A673 (cell line): ENCODE data around the gene RAD1. TPM values are rescaled to one million over a fixed set of nuclear protein-coding genes. Genes with fewer than 3 reads are reported as not detected.
A peak's percentile ranks its signal among the peaks of the same experiment; 100 is the strongest.

Experiments used
- BruUV-seq: library from RNA; stranded (reverse); fragments of 400-500 nt; replicated peaks from 2 replicates; lab custom pipeline; 2021; lab: Mats Ljungman, UMichigan
- CTCF ChIA-PET: fragments of 300-600 bp; sonication (Branson Sonifier 250); formaldehyde crosslinking; loops from one replicate; lab custom pipeline; 2022; ENCODE audit warnings: antibody characterized with exemption; lab: Charles Lee
- POLR2A ChIA-PET: fragments of 300-600 bp; sonication (Branson Sonifier 250); formaldehyde crosslinking; loops from one replicate; lab custom pipeline; 2022; ENCODE audit warnings: antibody characterized with exemption; ENCODE audit not compliant: low non-redundant PET; lab: Charles Lee
- DNase-seq: peaks from one replicate; pipeline ENCODE4 v3.0.0-alpha.2; 2015; ENCODE audit warnings: low spot score
- H3K27ac ChIP-seq: fragments of 200-600 bp; sonication (generic); 2 replicates; pipeline ENCODE4 v1.5.1; 2016; ENCODE audit warnings: mixed run types, low read depth, mild to moderate bottlenecking, mixed read lengths, antibody characterized with exemption, low read length; ENCODE audit not compliant: poor library complexity, severe bottlenecking
- H3K27me3 ChIP-seq: fragments of 200-600 bp; sonication (generic); replicated peaks from 2 replicates; pipeline ENCODE4 v1.6.1; 2017; ENCODE audit warnings: mixed run types, low read depth, mild to moderate bottlenecking, mixed read lengths, antibody characterized with exemption, low read length; ENCODE audit not compliant: insufficient read depth, poor library complexity
- H3K36me3 ChIP-seq: fragments of 200-600 bp; sonication (generic); 2 replicates; pipeline ENCODE4 v1.6.1; 2016; ENCODE audit warnings: mixed run types, mild to moderate bottlenecking, mixed read lengths, antibody characterized with exemption, low read length; ENCODE audit not compliant: insufficient read depth, poor library complexity, severe bottlenecking
- H3K4me1 ChIP-seq: fragments of 200-600 bp; sonication (generic); 2 replicates; pipeline ENCODE4 v1.6.1; 2017; ENCODE audit warnings: mixed run types, mild to moderate bottlenecking, mixed read lengths, antibody characterized with exemption, low read length; ENCODE audit not compliant: insufficient read depth, poor library complexity, severe bottlenecking
- H3K4me3 ChIP-seq: fragments of 200-600 bp; sonication (generic); 2 replicates; pipeline ENCODE4 v1.5.1; 2016; ENCODE audit warnings: low read depth, mixed run types, mild to moderate bottlenecking, mixed read lengths, low read length; ENCODE audit not compliant: poor library complexity, severe bottlenecking
- H3K9me3 ChIP-seq: fragments of 200-600 bp; sonication (generic); 2 replicates; pipeline ENCODE4 v1.6.1; 2016; ENCODE audit warnings: mixed run types, low read depth, mild to moderate bottlenecking, mixed read lengths, antibody characterized with exemption, low read length; ENCODE audit not compliant: poor library complexity, severe bottlenecking
- EZH2 ChIP-seq: fragments of 200-600 bp; sonication (generic); IDR thresholded peaks from 2 replicates; pipeline ENCODE4 v1.6.1; 2017; ENCODE audit warnings: borderline replicate concordance, low read depth, mild to moderate bottlenecking, mixed read lengths, antibody characterized with exemption, low read length; ENCODE audit not compliant: poor library complexity, severe bottlenecking
- intact Hi-C: fragments of 100-400 bp; cut with micrococcal nuclease; formaldehyde crosslinking; loops from one replicate; pipeline ENCODE4 v1.10.0; 2022; ENCODE audit not compliant: unreplicated experiment
- total RNA-seq: library from RNA; stranded (reverse); gene quantifications from 2 replicates; pipeline ENCODE4 v1.2.3, GENCODE V29; 2021
- TF ChIP-seq, protein P1 (sequence below): fragments of 300-800, 200-600 bp; sonication (generic); conservative IDR thresholded peaks from 2 replicates; pipeline ENCODE4 v1.5.1; 2017; ENCODE audit warnings: low read depth, mild to moderate bottlenecking, antibody characterized with exemption, low read length, moderate library complexity, mixed read lengths

RAD1 gene
- total RNA-seq, 1 experiment from 2014 or later, result 40.8 TPM

DNA sequence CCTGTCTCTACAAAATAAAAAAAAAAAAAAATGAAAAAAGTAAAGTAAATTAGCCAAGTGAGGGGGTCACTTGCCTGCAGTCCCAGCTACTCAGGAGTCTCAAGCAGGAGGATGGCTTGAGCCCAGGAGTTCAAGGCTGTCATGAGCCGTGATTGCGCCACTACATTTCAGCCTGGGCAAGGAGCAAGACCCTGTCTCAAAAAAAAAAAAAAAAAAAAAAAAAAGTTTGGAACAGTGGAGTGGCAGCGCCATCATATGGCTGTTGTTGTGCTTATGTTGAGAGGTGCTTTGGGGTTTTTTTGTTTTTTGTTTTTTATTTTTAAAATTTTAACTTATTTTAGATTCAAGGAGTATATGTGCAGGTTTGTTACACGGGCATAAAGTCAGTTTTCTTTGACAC is 3.8 kb upstream of the RAD1 start:
- Histone ChIP-seq H3K27ac (no peak overlapping the region), H3K4me3 (no peak overlapping the region), H3K27me3 (no peaks in the 10 kb centered on the region), H3K36me3 (peaks cover 56% of the 10 kb centered on the region), H3K9me3 (no peaks in the 10 kb centered on the region), H3K4me1 (peaks cover 8% of the 10 kb centered on the region)
- TF ChIP-seq, protein P1, sequence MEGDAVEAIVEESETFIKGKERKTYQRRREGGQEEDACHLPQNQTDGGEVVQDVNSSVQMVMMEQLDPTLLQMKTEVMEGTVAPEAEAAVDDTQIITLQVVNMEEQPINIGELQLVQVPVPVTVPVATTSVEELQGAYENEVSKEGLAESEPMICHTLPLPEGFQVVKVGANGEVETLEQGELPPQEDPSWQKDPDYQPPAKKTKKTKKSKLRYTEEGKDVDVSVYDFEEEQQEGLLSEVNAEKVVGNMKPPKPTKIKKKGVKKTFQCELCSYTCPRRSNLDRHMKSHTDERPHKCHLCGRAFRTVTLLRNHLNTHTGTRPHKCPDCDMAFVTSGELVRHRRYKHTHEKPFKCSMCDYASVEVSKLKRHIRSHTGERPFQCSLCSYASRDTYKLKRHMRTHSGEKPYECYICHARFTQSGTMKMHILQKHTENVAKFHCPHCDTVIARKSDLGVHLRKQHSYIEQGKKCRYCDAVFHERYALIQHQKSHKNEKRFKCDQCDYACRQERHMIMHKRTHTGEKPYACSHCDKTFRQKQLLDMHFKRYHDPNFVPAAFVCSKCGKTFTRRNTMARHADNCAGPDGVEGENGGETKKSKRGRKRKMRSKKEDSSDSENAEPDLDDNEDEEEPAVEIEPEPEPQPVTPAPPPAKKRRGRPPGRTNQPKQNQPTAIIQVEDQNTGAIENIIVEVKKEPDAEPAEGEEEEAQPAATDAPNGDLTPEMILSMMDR, result peak; percentile 31; the same call in 1 of the 2 replicates
- no peak for TF ChIP-seq EZH2
- DNase-seq, result peak; percentile 12
- intact Hi-C loops, result no loop called here
- POLR2A ChIA-PET, result interaction anchor here (0.9 kb wide), 1 partner anchor 32 kb away, joined by 3 read pairs; no protein-coding TSS in a partner anchor
- CTCF ChIA-PET, result no interaction called here
- no TSS peak for BruUV-seq

DNA sequence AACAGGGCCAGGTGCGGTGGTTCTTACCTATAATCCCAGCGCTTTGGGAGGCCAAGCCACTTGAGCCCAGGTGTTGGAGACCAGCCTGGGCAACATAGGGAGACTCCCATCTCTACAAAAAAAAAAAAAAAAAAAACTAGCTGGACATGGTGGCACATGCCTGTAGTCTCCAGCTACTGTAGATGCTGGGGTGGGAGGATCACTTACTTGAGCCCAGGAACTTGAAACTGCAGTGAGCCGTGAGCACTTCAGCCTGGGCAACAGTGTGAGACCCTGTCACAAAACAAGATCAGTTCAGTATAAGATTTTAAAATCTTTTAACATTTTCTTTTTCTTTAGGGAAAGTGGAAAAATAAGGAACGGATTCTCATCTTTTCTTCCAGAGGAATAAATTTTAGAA is 2.7 kb upstream of the RAD1 start:
- POLR2A ChIA-PET, result no interaction called here
- no peak overlapping the region for H3K4me3 ChIP-seq
- BruUV-seq, result no TSS peak
- H3K27ac ChIP-seq, result no peak overlapping the region
- H3K4me1 ChIP-seq, result peaks cover 15% of the 10 kb centered on the region
- no peak for TF ChIP-seq EZH2
- TF ChIP-seq, protein P1, result no peak
- CTCF ChIA-PET, result no interaction called here
- no peaks in the 10 kb centered on the region for H3K9me3 ChIP-seq
- peaks cover 55% of the 10 kb centered on the region for H3K36me3 ChIP-seq
- no peaks in the 10 kb centered on the region for H3K27me3 ChIP-seq
- DNase-seq, result no peak
- intact Hi-C loops, result no loop called here

DNA sequence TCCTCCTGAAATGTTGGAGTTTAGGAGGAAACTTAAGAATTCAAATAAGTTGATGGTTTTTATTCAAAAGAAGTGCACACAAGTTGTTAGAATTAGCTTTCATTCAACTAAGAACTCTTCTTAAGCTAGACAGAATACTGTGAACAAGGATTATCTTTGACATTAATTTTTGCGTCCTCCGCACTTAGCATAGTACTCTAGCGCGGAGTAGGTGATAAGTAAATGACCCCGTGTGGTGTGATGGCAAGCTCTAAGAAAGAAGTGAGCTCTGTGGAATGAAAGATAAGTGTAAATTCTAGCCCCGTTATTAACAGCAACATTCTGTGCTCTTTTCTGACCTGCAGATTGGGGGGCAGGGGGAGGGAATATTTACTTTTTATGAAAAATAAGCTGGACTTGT is 1.2 kb upstream of the RAD1 start:
- Histone ChIP-seq H3K9me3 (no peaks in the 10 kb centered on the region), H3K36me3 (peaks cover 52% of the 10 kb centered on the region), H3K4me1 (peaks cover 15% of the 10 kb centered on the region), H3K4me3 (peak overlapping the region; percentile 87), H3K27me3 (no peaks in the 10 kb centered on the region), H3K27ac (peak overlapping the region; percentile 89)
- ChIA-PET CTCF (no interaction called here), POLR2A (no interaction called here)
- intact Hi-C loops, result no loop called here
- DNase-seq, result no peak
- no peak for TF ChIP-seq EZH2
- TF ChIP-seq, protein P1, result no peak
- no TSS peak for BruUV-seq
